Anterior cingulate cortex (tissue), 58 donors: ENCODE measurements around the gene TNFSF15.

ENCODE experiments used
- DNase-seq, 58 donors: peaks; one replicate each; lab custom pipeline; 2025; lab: John Stamatoyannopoulos, UW

TNFSF15 gene

DNA sequence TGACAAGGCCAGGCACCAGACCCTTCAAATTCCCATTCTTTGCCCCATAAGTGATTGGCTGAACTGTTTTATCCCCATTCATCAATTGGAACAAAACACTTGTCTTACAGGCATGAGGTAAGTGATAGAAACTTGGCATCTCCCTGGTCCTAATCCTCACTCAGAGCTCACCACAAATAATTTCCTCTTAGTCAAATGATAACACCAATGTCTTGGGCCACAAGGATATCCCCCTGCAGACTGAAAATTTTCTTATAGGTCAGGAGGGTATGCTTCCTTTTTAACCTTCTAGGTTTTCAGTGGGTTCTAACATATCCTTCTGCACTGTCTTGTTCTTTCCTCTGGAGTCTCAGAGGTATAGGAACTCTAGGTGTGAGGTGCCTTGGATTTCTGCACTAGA is 14.5 kb downstream of the TNFSF15 start:
- DNase-seq = no peak

DNA sequence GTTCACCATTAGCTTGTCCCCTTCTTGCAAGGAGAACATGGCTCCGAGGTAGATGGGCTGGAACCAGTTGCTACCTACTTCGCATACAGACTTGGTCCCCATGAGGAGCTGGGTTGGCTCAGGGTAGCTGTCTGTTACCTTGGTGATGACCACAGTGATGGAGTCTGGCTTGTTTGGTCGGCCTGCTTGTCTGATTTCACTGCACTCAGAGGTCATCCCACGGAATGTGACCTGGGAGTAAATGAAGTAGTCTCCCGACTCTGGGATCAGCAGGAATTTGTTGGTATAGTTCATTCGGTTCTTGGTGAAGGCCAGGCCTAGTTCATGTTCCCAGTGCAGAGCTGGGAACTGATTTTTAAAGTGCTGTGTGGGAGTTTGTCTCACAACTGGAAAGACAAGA is 15.3 kb downstream of the TNFSF15 start:
- DNase-seq = no peak

DNA sequence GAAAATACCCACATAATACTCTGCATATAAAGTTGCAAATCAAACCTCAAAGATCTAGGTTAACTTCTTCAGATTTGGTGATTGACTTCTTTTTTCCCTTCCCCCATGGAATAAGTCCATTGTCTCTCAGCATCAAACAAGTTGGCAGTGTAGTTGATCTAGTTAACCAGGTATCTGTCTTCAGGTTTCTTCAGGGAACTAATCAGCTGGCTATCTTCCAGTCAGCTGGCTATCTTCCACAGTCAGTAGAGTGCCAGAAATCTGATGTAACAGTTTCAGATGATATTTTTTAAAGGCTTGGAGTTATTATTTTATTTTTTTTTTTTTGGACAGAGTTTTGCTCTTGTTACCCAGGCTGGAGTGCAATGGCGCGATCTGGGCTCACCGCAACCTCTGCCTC is 16.8 kb downstream of the TNFSF15 start:
- no peak for DNase-seq

DNA sequence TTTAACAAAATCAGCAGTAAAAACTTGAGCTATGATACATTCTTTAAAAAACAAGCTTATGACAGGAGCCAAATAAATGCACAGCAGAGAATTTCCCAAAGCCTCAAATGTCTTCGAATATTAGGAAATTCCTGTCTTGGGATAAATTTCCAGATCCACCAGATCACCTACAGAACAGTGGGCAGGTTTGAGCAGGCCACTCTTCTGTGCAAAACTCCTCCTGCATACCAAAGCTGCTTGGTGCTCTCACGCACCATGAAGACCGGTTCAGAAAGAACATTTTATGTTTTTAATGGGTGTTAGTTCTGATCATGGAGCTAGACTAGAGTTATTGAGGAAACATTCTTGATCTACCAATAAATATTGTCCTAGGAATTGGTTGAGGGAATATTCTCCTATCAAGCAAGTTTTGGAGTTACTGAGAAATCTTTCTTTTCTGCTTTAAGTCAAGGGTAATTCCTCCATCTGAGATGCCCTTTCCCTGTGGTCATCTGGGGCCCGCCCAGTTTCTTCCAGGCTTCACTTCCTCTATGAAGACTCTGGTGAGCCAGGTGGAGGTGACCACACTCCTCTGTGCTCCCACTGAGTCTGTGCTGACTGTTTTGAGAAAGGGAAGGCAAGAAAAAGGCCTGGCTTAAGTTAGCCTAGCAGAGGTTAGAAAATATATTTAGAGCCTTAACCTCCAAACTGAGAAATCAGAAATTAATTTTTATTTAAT is 17.9 kb downstream of the TNFSF15 start:
- no peak for DNase-seq

DNA sequence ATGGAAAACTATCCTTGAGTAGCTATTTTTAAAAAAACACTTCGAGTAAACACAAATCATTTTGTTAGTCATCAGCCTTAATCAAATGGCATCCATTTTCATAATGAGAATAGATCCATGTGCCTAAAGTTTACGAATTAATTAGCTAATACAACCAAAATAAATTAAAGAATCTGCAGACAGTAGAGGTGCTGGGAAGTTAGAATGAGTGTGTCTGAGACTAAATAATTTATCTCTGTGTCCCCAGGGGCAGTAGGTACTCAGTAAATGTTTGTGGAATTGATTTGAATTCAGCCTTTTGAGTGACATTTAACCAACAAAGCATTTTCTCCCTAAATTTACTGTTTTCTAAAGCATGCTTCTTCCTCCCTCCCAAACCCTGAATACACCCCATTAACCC is 18.6 kb downstream of the TNFSF15 start:
- no peak for DNase-seq

DNA sequence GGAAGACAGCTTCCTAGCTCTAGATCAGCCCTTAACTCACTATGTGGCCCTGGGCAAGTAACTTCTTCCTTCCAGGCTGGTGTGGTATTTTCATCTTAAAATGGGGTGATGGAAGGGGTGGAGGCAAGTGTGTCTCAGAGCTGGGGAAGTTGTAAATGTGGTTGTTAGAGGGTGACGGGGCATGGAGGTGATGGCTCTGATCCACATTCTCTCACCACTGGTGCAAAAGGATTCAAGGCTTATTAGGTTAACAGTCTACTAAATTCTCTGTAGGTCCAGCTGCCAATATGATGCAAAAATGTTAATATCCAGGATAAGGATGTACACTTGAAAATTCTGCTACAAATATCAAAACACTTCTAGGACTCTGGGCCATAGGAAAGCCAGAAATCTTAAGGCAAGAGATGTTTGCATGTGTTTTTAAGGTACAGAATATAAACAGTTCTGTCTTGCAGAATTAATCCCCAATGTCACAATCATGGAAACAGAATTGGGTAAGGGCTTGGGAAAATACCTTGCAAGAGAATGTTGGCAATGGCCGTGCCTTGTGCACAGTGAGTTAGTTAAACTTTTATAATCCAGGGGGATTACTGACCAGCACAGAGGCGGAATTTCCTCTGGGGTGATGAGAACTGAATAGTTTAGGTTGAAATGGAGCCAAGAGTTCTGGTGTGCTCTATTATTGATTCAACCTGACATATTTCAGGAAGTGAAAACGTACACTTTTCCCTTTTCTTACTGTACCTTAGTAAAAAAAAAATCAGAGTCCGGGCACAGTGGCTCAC is 19.8 kb downstream of the TNFSF15 start:
- no peak for DNase-seq

DNA sequence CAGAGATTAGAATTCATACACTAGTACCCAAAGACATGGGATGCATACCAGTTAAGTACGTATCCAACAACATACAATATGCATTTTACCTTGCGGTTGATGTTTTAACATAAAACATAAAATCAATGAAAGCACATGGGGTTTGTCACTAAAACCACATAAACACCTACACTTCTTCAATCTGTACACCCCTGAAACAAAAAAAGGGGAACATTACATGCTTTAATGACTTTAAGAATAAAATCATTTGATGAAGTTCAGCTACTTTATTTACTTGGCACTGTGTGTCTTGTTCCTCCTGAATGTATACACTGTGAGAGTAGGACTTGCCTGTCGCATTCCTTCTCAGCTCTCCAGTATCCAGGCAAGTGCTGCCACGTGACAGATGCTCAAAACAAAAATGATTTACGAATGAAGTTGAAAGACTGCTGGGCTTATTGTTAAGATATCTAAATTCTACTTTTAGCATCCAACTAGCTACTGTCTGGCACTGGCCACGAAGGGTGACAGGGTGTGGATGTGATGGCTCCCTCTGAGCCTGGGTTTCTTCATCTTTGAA is 21.0 kb downstream of the TNFSF15 start:
- no peak for DNase-seq

DNA sequence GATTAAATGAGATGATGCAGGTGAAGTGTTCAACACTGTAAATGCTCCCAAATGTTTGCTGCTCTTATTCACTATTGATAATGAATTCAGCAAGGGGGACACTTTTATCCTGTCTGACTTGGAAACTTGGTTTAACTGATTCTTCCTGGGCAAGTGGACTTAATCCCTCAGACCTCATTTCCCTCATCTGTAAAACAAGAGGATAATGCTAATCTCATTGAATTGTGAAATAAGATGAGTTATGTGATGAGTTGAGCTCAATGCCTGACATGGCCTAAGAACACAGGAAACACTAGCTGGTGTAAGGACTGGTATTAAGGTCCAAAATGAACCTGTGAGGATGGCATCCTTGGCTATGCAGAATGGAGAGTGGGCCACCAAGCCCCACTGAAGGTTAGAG is 23.3 kb downstream of the TNFSF15 start:
- no peak for DNase-seq

DNA sequence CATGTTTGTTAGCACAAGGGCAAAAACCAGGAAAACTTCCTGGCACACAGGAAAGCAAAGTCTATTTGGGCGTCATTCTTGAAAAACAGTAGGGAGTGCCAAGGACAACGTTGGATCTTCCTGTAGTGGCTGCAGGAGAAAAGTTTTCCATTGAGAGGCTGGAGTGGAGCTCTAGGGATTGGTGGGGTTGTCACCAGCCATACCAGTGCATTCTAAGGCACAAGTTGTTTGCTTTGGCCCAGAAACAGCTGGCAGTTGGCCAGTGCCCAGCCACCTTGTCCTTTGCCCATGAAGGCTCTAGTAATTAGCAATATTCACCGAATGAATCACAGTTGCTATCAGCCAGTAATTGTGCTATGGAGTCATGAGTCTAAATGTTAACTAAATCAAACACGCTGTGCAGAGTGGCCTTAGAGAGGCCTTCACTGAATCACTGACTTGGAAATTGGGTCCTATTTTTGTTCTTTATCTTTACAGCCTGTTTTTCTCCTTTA is 26.4 kb downstream of the TNFSF15 start:
- DNase-seq = peak in 1 of 58 donors; percentile 24

DNA sequence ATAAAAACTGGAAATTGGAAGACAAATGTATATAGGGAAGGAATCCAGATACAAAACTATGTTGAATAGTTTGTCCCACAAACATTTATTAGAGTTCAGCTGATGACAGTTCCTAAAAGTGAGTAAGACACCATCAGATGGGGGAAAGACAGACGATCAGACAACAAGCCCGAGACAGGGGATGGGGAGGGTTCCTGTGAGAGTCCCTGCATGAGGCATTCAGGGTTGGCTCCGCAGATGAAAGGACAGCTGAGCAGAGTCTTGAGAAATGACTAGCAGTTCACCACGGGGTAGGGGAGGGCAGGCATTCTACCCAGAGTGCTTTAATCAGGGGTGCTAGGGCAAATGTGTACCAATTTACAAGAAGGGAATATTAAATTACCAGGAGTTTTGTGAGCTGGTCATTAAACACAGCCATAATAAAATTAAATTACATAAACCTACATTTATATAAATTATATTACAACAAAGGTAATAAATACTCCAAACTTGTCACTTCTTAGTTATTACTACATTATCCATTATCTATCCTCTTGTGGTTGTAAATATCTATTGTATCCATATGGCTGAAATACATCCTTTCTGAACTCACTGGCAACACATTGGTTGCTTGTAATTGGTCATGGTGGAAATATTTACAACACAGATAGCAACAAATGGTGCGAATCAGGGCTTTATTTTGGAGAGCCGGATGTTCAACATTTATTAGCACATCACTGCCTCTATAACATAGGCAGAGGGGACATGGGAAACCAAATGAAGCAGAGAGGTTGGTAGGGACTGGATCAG is 27.8 kb downstream of the TNFSF15 start:
- no peak for DNase-seq

DNA sequence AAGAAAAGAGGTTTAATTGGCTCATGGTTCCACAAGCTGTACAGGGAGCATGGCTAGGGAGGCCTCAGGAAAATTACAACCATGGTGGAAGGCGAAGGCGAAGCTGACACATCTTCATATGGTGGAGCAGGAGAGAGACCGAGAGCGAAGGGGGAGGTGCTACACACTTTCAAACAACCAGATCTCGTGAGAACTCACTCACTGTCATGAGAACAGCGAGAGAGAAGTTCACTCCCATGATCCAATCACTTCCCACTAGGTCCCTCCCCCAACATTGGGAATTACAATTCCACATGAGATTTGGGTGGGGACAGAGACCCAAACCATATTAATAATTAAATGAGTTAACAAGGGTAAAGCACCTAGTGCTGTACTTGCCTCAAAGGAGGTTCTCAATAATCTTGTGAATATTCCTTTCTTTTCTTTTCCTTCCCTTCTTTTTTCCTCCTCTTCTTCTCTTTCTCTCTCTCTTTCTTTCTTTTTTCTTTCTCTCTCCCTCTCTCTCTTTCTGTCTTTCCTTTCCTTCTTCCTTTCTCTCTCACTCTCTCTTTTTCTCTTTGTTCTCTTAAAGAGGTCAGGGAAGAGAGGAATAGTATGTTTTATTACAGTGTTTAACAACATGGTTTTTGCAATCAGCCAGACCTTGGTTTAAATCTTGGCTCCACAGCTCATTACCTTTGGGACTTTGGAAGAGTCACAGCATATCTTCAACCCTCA is 29.0 kb downstream of the TNFSF15 start:
- no peak for DNase-seq

DNA sequence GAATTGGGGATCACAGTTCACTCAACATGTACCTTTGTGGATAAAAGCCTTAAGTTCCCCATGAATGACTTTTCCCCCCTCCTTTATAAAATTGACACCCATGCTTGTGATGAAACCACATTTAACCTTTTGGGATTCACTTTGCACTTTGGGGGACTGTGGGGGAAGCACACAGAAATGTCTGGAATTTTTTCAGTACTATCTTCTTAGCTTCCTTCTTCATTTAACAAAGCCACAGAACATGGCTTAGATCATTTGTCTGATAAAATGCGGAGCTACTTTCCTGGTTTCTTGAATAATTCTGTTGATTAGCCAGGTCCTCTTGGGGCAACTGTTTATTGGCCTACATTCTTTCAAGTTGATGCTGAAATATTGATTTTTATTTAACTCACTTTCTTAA is 29.9 kb downstream of the TNFSF15 start:
- no peak for DNase-seq

DNA sequence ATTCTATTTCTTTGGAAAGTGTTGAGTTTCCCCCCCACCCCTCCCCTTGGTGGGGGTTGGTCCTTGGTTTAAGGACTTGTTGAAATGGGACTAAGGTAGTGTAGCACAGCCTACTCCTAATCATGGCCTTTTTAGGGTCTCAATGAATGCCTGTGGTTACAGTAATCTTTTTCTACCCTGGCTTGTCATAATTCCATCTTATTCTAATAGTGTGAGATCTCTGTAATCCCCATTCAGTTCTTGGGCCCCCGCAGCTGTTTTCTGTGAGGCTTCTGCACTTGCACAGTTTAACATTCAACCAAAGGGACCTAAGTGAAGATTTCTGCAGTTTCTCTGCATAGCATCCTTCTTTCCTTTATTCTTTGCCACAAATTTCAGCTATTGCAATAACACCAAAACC is 30.7 kb downstream of the TNFSF15 start:
- DNase-seq = no peak

DNA sequence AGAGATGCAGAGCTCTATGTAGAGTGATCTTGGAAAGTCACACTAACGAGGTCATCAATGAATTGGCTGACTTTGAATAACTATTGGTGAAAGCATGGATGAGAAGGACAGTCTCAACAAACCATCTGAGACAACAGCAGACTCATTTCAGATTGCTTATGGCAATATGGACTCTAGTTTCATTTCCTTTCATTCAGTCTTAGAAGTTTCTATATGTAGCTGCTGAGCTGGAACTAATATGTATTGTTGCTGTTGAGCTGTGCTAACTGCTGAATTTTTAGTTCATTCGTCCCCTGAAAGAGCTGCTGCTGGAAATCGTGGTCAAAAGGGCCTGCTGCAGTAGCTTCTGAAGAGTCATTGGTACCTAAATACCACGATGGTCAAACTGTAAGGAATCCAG is 31.3 kb downstream of the TNFSF15 start:
- no peak for DNase-seq

DNA sequence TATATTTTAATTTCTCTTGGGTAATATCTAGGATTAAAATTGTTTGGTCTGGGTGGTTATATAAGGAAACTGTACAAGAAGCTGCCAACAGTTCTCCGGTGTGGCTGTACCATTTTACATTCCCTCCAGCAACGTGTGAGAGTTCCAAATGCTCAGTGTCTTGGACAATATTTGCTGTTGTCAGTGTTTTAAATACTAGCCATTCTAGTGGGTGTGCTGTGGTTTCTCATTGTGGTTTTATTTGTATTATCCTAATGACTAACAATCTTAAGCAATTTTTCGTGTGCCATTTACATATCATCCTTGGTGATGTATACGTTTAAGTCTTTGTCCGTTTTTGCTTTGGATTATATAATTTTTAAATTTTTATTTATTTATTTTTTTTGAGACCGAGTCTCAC is 34.0 kb downstream of the TNFSF15 start:
- no peak for DNase-seq

DNA sequence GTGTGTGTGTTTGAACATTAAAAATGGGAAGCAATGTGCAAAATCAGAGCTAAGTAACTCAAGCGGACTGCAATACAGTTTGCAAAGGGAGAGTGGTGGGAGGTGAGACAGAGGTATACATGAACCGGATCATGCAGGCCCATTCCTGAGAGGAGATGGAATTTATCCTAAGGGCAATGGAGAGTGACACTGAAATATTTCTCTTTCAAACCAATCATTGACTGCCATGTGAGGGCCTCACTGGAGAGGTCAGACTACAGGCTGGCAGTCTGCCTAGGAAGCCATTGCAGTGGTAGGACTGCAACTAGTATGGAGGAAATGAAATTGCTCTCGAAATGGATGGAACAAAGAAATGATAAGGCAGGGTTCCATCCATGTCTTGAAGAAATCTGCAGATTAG is 34.8 kb downstream of the TNFSF15 start:
- no peak for DNase-seq

DNA sequence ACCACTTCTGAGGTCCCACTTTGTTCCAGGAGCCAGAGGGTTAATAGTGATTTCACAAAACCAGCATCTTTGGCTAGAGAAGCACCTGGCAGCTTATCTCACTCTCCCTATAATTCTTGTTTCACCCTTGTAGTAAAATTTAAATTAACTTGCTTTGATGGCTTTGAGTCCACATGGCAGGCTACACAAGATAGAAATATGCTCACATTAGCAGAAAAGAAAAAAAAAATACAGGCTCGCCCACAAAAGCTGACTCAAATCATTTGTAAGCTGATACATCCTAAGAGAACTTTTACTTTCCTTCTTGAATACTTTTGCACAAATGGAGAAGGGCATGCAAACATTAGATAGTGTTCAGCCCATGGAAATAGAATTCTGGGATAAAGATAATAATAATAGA is 36.2 kb downstream of the TNFSF15 start:
- DNase-seq = no peak

DNA sequence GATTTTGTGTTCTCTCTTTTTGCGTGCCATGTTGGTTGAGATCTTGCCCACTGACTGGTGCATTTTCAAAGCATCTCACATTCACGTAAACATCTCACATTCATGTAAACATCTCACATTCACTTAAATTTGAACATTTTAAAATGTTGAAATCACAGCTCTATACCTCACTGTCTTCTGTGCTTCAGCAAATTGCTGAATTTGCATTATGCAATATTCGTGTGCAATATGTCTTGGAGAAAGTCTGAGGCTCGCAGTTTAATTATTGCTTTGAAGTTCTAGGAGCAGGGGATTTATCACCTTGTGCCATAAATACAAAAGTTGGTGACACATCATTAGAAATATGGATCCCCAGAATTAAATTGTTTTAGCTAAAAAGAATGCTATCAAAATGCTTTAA is 42.6 kb downstream of the TNFSF15 start:
- no peak for DNase-seq

DNA sequence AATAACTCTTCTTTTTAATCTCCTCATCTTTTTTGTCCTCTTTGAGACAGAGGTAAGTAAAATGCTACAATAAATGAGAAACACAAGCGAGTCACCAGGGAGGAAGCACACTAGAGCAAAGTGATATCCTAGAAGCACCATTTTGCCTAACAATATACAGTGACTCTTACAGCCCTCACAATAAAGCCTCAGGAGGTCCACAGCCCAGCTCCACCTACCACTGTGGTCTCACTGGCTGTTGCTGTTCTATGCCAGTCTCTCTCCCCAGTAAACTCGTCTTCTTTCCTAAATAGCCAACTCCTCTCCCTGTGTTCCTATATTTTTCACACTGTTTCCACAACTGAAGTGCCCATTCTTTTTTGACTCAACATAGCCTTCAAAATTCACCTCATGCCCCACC is 44.3 kb downstream of the TNFSF15 start:
- no peak for DNase-seq
